Stimulated activated CD8-positive, alpha-beta memory T cell treated with anti-CD3 and anti-CD28 coated beads, Interleukin-15, amount 100 ng/mL, for 4 hours (primary cell): ENCODE measurements around the gene OARD1.
A peak's percentile ranks its signal among the peaks of the same experiment; 100 is the strongest.

Experiments used
- DNase-seq, 2 donors: peaks; one replicate each; pipeline ENCODE4 v3.0.0-alpha.2; 2020; ENCODE audit warnings: low read depth in 2 of 2

The OARD1 gene

DNA sequence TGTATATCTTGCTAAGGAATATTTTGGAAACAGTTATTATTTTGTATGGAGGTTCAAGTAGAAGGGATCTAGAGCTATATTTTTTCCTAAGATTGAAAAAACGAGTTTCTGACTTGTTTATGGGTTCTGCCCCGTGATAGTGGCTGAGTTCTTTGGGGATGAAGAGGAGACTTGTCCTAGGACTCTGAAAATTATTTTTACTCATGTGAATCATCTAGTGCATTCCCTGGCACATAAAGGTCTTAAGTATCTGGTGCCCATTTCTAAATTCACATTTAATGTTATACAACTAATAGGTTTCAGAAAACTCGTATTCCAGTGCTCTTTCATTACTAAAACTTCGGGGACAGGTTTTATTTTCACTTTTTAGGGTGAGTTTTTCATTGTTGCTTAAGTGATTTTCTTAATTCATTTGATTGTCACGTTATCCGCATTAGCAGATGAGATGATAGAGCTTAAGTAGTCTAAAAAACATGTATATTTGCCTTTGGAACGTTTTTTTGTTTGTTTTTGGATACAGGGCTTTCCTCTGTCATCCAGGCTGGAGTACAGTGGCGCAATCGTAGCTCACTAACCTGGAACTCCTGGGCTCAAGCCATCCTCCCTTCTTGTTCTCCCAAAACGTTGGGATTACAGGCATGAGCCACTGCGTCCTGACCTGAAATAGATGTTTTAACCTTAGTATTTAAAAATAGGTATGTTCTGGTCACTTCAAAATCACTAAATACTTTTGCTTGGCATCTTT, 2.7 kb upstream of the OARD1 start:
- no peak for DNase-seq

DNA sequence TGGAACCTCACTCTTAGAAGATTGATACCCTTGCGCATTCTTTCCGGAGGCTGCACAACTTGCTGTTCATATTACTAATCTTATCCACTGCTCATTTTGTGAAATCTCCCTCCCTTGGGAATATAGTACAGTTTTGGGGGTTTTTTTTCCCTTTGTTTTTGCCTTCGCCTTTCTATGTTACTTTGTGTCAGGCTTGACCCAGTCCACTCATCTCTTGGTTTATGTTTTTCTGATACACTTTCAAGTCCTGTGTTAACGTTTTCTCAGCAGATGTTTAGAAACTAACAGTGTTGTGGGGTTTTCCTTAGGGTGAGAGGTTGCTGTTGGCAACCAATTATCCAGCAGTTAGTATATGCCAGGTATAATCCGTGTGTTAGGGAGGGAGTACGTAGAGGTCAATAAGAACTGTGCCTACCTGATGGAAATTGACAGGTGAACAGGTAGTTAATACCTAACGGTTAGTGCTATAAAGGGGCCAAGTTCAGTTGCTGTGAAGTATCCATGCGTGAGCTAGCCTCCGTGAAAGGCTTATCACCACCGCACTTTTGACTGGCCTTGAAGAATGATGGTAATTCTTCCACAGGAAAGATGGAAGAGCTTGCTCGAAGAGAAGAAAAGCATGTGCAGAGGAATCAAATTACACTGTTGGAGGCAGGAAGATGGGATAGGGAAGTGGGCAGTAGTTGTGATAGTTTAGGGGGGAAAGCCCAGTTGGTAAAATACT, 2.0 kb upstream of the OARD1 start:
- DNase-seq: no peak

DNA sequence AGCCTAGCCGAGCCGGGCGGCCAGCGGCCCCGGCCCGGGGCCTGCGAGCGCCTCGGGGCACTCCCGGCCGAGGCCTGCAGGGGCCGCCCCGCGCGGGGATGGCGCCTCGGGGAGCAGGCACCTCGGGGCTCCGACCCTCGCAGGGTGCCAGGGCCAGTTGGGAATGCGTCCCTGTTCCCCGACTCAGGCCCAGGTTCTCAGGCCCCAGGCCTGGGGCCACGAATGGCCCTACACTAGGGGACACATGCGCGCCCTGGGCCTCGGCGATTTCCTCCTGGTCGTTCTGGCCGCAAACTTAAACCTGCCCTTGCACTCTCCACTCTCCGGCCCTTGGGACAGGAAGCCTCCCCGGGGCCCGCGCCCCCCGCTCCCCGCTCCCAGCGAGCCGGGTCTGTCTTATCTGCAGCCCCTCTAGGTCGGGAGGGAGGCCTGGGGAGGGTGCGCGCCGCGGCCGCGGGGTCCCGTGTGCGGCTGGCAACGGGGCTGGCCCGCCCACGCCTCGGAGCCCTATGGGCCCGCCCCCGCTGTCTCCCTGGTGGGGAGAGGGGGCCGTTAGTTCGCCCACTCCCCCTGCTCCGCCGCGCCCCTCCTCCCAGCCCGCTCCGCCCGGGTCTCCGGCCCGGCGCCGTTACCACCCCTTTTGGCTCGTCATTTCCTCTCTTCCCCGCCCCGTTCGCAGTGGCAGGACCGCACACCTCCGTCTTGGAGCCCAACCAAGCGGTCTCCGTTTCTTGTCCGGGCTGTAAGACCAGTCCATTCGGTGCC, 1.2 kb upstream of the OARD1 start:
- DNase-seq: peak; percentile 64 to 71

DNA sequence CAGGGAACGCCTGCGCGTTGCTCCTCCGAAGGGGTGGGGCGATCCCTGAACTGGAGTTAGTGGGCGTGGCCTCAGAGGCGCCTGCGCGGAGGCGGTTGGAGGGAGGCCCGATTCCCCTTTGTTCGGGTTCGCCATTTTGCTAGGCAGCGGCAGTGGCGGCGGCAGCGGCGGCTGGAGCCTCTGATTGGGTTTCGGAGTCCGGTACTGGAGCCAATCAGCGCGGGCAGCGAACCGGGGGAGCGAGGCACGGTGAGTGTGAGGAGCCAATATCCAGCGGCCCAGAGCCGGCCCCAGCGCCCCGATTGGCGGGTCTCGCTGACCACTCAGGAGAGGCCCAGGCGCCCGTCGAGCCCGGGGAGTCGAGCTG, 663 bp upstream of the OARD1 start, which contains the start of gene NFYA:
TSS of gene NFYA (plus strand) at position 139 of the 367 bp plus-strand sequence. CDS start 6,116 bp downstream, outside the sequence.
- peak in 1 of 2 donors; percentile 99 for DNase-seq

DNA sequence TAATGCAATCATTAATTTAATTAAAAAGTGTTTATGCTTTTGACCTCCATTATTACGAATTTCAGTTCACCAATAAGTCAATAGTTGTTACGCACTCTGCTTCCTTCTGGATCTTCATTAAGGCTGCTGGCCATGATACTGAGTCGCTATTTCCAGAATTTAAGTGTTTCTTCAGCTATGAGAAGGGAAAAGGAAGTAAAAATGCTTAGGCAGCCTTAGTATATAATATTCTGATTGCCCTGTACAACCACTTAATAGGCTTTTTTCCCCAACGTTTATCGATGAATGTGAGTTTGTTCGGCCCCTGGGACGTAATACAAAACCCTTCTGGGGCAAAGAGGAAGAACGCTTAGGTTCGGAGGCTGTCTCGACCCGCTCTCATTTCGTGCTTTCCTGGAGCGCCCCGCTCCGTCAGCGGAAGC, 644 bp downstream of the OARD1 start:
- no peak for DNase-seq

DNA sequence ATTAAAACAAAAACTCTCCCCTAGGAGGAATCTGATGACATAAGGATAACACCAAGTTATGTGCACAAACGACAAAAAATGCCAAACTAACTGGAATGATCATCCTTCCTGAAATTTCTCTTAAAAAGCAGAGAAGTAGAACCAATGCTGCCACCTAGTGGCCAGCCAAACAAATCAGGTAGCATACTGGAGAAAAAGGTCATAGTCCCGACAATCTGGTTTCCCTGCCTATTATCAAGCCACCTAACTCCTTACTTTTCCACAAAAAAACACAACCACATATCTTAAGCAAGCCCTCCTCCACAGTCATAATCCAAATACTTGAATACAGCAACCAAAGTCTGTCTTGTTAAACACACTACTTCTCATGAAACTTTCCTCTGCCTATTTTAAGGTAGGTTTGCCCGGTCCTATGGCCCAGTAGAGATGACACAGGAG, 5.3 kb downstream of the OARD1 start:
- DNase-seq: peak in 1 of 2 donors; percentile 11

DNA sequence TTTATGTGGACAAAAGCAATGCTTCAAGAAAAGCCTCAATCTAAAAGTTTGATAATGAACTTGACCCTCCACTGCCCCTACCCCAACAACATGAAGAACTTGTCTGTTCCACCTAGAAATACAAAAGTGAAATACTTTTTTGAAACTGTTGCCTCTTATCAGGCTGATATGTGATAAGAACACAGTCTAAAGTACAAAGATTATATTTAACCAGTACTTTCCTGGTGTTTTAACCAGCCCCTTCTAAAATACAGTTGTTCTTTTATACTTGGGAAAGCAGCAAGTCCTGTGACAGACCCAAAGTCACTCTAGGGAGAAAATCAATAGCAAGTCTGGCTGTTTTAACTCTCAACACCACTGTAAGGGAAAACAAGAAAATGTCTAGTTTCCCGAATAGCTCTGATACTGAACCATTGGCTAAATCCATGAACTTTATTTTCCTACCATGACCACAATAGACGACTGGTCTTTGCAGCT, 6.6 kb downstream of the OARD1 start:
- no peak for DNase-seq

DNA sequence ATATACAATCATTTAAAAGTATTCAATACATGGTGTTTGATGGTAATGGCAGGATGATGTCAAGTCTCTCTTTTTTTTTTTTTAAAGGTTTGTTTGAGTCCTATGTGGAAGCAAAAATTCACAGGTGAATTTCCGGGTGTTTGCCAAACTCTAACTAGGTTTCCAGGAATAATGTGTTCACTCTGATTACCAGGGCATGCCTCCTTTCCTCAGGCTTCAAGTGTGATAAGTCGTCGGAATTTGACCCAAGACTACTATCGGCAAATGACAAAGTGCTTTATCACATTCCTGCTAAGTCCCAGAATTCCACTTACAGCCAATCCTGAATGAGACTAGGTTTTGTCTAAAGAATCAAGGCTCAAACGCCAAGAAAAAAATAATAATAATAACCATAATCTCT, 7.3 kb downstream of the OARD1 start:
- no peak for DNase-seq

DNA sequence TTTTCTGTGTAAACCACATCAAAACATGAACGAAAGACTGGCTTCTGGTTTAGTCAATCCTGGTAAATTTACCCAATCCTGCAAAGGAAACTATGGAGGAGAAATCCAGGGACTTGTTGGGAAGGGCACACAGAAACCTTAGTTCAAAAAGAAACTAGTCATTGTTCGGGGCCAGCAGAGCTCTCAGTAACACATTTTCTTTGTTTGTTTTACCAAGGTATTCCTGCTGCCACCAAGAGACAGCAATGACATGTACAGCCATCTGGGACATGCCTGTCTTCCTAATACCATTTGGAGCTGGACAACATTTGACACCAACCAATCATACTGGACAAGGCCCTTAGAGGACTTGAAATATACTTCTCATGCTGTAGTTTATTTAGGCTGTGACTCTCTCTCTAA, 8.3 kb downstream of the OARD1 start:
- no peak for DNase-seq

DNA sequence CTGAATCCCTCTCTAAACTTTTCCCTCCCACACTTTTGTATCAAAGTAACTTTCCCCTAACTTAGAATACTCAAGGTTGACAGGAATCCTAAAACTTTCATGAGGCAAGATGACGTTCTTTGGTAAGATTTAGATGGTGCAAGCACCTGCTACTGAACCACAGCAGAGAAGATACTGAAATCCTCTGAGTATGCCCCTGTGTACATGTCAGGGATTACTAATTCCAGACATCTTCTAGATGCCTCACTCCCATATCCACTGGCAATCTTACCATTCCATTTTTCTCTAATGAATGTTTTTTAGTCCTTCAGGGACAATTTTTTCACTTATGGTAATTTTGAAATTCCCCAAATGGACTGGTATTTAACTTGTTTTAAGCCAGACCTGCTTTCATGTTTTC, 10.1 kb downstream of the OARD1 start:
- DNase-seq: no peak

DNA sequence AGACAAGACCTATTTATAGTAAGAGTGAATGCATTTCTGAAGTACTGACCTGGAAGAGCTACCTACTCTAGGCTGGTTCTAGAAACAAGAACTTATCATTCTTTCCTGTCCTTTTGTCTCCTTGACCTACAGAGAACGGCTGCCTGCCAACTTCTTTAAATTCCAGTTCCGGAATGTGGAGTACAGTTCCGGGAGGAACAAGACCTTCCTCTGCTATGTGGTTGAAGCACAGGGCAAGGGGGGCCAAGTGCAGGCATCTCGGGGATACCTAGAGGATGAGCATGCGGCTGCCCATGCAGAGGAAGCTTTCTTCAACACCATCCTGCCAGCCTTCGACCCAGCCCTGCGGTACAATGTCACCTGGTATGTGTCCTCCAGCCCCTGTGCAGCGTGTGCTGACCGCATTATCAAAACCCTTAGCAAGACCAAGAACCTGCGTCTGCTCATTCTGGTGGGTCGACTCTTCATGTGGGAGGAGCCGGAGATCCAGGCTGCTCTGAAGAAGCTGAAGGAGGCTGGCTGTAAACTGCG, 10.9 kb downstream of the OARD1 start:
- DNase-seq: no peak

DNA sequence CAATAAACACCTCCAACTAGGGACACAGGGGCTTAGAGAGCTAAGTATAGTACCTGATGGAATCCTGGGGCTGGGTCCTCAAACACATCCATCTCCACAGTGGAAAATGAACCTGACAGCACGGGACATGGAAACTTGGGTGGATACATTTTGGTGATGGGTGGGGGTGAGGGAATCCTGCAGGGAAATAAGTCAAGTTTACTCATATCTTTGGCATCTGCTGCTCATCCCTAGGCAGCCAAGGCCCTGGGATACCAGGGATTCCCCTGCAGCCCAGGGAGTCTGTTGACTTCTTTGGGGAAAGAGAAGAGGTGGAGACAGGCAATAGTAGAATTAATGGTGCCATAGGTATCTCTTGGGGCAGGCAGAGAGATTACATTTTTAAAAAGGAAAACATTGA, 12.6 kb downstream of the OARD1 start:
- DNase-seq: no peak

DNA sequence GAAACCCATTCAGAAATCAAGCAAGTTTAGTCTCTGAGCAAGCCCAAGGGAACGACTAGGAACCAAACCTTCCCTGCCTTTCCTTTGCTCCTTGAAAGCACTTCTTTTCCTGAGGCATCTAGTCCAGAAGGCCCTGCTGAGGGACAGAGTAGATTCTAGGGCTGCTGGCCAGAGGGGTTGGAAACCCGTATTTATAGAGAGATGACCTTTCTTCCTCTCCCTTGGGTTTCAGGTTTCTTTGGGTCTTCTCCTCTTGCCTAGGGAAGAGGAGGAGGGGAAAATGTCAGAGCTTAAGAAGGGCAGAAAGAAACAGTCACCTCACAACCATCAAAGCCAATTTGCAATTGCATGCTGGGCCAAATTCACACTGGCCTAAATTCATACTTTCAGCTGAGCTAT, 13.4 kb downstream of the OARD1 start:
- no peak for DNase-seq

DNA sequence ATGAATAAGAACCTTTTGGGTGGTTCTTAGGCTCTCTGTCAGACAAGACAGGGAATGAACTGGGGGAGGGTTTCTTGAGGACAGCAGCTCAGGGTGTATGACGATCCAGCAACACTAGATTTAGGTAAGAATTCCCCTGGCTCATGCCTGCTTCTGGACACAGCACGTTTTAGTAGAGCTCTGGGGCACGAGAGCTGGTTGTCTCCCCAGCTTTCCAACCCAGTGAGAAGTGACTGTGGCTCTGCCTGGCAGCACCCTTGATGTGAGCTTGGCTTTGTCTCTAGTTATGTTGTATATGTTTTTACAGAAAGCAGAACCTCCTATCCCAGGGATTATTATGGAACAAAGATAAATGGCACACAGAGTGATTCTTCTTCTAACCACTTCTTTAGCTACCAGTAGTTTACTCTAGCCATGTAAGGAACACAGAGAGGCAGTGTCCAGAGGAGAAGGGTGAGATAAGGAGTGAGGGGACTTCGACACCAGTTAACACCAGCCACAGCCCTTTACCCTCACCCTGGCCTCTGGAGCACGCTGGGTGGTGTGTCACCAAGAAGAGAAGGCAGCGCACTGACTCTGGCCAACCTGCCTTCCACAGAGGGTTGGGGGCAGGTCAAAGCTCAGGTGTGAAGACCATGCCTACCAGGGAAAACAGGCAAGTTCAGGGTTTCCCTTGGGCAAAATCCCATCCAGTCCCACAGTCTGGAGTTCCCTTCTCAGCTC, 15.2 kb downstream of the OARD1 start:
- DNase-seq: no peak

DNA sequence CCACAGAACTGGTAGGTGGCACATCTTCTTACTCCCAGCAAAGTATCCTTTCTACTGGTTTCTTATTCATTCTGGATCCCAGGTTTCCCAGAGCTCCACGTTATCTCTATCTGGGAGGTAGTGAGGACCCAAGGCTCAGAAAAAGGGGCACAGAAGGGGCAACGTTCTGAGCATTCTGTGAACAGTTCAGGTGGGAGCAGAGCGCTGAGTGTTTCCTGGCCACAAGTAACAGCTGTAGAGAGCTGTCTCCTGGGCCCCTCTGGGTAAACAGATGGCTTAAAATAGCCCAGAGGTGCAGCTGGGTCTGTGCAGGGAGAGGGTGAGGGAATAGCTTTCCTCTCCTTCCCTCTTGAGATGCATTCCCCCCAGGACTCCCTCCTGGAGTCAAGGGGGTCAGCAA, 17.0 kb downstream of the OARD1 start:
- no peak for DNase-seq

DNA sequence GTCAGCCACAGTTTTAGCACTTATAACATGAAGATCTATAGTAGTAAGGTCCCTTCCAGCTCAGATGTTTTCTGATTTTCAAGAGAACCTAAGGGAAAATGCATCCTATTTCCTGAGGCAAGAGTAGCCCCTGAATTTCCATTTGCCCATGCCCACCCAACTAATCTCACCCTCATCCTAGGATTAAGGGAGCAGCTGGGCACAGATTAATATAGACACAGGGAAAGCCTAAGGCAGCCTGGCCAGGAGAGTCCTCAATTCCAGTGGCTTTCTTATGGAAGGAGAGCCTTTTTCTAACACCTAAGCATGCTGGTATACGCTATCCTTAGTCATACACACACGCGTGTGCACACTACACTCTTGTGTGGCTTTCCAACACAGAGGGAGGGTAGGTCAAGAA, 17.6 kb downstream of the OARD1 start:
- DNase-seq: no peak

DNA sequence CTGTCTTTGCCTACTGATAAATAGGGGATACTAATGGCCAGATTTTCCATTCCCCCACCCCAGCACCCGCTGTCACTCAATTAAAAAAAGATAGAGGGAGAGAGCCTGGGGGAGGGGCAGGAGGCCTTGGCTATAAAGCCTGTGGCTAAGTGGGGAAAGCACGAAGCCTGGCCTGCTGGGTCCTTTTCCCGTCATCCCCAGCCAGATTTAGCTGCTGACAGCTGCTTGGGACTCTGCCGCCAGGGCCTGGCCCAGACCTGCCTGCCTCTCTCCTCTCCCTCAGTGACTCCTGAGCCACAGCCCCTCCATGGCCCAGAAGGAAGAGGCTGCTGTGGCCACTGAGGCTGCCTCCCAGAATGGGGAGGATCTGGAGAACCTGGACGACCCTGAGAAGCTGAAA, 19.1 kb downstream of the OARD1 start, which contains the start of gene APOBEC2:
TSS of gene APOBEC2 (plus strand) at position 162 of the 400 bp plus-strand sequence. CDS start at position 308, 146 bp downstream.
- no peak for DNase-seq

DNA sequence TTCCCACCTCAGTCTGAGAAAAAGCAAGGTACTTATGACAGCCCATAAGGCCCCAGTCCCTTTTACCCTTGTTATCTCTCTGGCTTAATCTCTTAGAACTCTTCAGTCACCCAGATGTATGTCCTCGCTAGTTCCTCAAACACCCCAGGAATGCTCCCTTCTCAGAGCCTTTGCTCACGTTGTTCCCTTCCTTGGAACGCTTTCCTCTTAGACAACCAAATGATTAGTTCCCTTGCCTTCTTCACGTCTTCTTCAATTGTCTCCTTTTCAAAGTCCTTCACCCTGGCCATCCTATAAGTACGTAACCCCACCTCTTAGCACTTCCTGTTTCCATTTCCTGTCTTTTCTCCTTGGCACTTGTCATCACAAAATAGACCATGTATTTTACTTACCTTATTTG, 20.3 kb downstream of the OARD1 start:
- no peak for DNase-seq

DNA sequence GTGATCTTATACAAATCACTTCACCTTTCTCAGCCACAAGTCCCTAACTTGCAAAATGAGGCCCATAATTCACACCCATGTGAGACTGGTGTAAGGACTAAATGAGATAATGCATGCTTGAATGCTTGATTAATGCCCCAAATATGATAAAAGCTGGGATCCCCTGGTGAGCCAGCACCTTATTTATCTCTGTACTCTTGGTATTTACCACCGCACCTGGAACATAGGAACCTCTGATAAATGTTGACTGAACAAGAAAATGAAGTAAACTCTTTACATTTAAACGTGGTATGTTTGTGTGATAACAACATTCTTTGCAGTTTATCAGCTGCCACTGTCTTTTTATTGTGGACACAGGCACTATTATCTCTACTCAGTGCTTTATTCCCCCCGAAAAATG, 21.6 kb downstream of the OARD1 start:
- DNase-seq: no peak

DNA sequence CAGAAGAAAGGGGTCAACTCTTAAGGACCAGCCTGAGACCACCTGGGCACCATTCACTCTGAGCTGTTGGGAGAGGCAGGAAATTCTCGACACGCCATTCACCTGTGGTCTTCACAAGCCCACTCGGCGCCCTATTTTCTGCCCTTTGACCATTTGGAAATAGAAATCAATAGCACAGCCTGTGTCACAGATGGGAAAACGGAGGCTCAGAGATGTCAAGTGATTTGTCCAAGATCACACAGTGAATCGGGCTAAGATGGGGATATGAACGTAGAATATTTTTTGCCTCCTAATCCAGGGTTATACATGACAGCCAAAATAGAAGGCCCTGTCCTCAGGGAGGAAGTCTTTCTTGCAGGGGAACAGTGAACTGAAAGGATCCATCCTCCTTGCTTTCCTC, 22.2 kb downstream of the OARD1 start:
- no peak for DNase-seq

DNA sequence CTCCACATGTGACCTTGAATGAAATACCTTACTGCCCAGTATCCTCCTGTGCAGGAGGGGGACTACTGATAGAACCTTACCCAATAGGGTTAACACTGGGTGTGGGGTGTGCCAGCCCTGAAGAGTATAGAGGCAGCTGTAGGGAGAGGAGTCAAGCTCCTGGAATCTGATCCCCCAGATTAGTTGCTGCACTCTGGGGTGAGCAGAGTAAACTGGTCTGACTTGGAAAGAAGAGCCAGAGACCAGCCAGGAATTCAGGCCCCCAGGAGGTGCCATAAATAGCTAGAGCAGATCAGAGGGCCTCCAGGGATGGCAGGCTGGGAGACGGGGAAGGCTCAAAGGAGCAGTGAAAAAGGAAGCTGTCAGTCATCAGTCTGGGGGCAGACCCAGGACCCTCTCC, 22.6 kb downstream of the OARD1 start:
- DNase-seq: no peak
